CD4-positive, alpha-beta T cell treated with Interleukin-10 for 1 hour (primary cell): ENCODE data around the gene RAB36.
"Not testable (repeated sequence)": the region's sequence is repeated elsewhere in the genome, so short reads cannot be mapped to it uniquely, and the experiment has no call there.

ENCODE experiments used
- DNase-seq: peaks from one replicate; pipeline ENCODE4 v3.0.0-alpha.2; 2020

RAB36 gene

GRCh38 chr22:23122216-23122957 is 22.9 kb upstream of the RAB36 start:
- DNase-seq = no peak

- no peak for DNase-seq
Measured at GRCh38 chr22:23122992-23123803, 22.1 kb upstream of the RAB36 start.

GRCh38 chr22:23123804-23124254 is 21.4 kb upstream of the RAB36 start:
- no peak for DNase-seq

GRCh38 chr22:23124611-23125511 is 20.4 kb upstream of the RAB36 start:
- no peak for DNase-seq

- DNase-seq = no peak
Measured at GRCh38 chr22:23125512-23126103, 19.7 kb upstream of the RAB36 start.

GRCh38 chr22:23126165-23127054 is 18.9 kb upstream of the RAB36 start:
- no peak for DNase-seq

GRCh38 chr22:23127055-23127756 is 18.1 kb upstream of the RAB36 start:
- DNase-seq = no peak

- DNase-seq = no peak
Measured at GRCh38 chr22:23127788-23128187, 17.5 kb upstream of the RAB36 start.

GRCh38 chr22:23128269-23129108 is 16.8 kb upstream of the RAB36 start:
- peak; percentile 79 for DNase-seq

GRCh38 chr22:23129149-23129548 is 16.1 kb upstream of the RAB36 start:
- DNase-seq = no peak

GRCh38 chr22:23130697-23131096 is 14.6 kb upstream of the RAB36 start:
- DNase-seq = no peak

GRCh38 chr22:23131931-23132330 is 13.3 kb upstream of the RAB36 start:
- DNase-seq = no peak

GRCh38 chr22:23132376-23133091 is 12.7 kb upstream of the RAB36 start:
- DNase-seq = no peak

GRCh38 chr22:23133922-23134321 is 11.4 kb upstream of the RAB36 start:
- DNase-seq = no peak

- not testable (repeated sequence) for DNase-seq
Measured at GRCh38 chr22:23136991-23137390, 8.3 kb upstream of the RAB36 start.

- no peak for DNase-seq
Measured at GRCh38 chr22:23137468-23137867, 7.8 kb upstream of the RAB36 start.

GRCh38 chr22:23137905-23138561 is 7.2 kb upstream of the RAB36 start:
- peak; percentile 81 for DNase-seq

- DNase-seq = no peak
Measured at GRCh38 chr22:23138584-23139435, 6.5 kb upstream of the RAB36 start.
